ENCODE data around the gene MRPS12.

- TF ChIP-seq ZNF175 (CRISPR knock-in tag; IDR thresholded peaks at IDR 0.05; ENCODE audit: low read depth), result no peak
- no peak for TF ChIP-seq TAF1 (IDR thresholded peaks at IDR 0.05; ENCODE audit: control insufficient read depth, extremely low read depth, insufficient read depth, low read length, severe bottlenecking)
- no peak for TF ChIP-seq ZBTB17 (CRISPR knock-in tag; IDR thresholded peaks at IDR 0.05)
- no peak for TF ChIP-seq CTCF (IDR thresholded peaks at IDR 0.05 in 2 of 3, conservative IDR thresholded peaks at IDR 0.05 in 1 of 3; ENCODE audit: insufficient read depth in 2 of 3, low read depth in 1 of 3, low read length in 3 of 3)
- TF ChIP-seq YY1 (IDR thresholded peaks at IDR 0.05; ENCODE audit: borderline replicate concordance in 1 of 3, control insufficient read depth in 1 of 3, extremely low read depth in 1 of 3, insufficient read depth in 3 of 3, insufficient read length in 1 of 3, insufficient replicate concordance in 2 of 3, low read depth in 1 of 3, low read length in 2 of 3), result no peak
- no peak for TF ChIP-seq SMARCA5 (IDR thresholded peaks at IDR 0.05)
- no peak for TF ChIP-seq ZNF280B (CRISPR knock-in tag; IDR thresholded peaks at IDR 0.05)
- TF ChIP-seq HDAC6 (IDR thresholded peaks at IDR 0.05; ENCODE audit: low read depth, low read length), result no peak
- TF ChIP-seq E2F6 (IDR thresholded peaks at IDR 0.05; ENCODE audit: borderline replicate concordance in 1 of 2, extremely low read depth in 1 of 2, insufficient read depth in 1 of 2, insufficient read length in 1 of 2, low read depth in 1 of 2, low read length in 1 of 2, poor library complexity in 1 of 2, severe bottlenecking in 1 of 2), result no peak
- TF ChIP-seq SMAD1 (IDR thresholded peaks at IDR 0.05; ENCODE audit: low read depth, low read length, partially characterized antibody), result no peak
- no peak for TF ChIP-seq EP400 (IDR thresholded peaks at IDR 0.05)
- TF ChIP-seq EZH2 (IDR thresholded peaks at IDR 0.05; ENCODE audit: borderline replicate concordance, low read depth, low read length), result no peak
- TF ChIP-seq FOXJ3 (CRISPR knock-in tag; IDR thresholded peaks at IDR 0.05), result no peak
These were observed 27.6 kb downstream of the MRPS12 start for GRCh38 chr19:38958301-38958700.
